HCT116 (cell line): ENCODE results near the gene SEMA4C.

Source experiments
- CTCF ChIP-seq, 3 experiments: fragments of 200-600 bp in 1 of 3; sonication (generic) in 1 of 3; IDR thresholded peaks in 2 of 3; conservative IDR thresholded peaks in 1 of 3; 2 replicates each; pipeline ENCODE4 v1.5.1; 2012 to 2017; ENCODE audit warnings: low read depth in 2 of 3, low read length in 2 of 3, antibody characterized with exemption in 1 of 3, borderline replicate concordance in 1 of 3, control low read depth in 1 of 3, mild to moderate bottlenecking in 1 of 3, mixed read lengths in 1 of 3, mixed run types in 1 of 3, moderate library complexity in 1 of 3; ENCODE audit not compliant: insufficient read depth in 1 of 3
- EZH2 ChIP-seq: fragments of 200-600 bp; sonication (generic); IDR thresholded peaks from 2 replicates; pipeline ENCODE4 v1.6.1; 2017; ENCODE audit warnings: antibody characterized with exemption, mixed run types
- EZH2phosphoT487 ChIP-seq: fragments of 200-600 bp; IDR thresholded peaks from 2 replicates; pipeline ENCODE4 v1.6.1; 2018; ENCODE audit warnings: antibody characterized with exemption, borderline replicate concordance
- POLR2A ChIP-seq: IDR thresholded peaks from 2 replicates; pipeline ENCODE4 v1.7.0; 2011; ENCODE audit warnings: borderline replicate concordance; ENCODE audit not compliant: insufficient read depth, insufficient read length; ENCODE audit errors: extremely low read depth
- POLR2AphosphoS5 ChIP-seq: IDR thresholded peaks from 2 replicates; pipeline ENCODE4 v1.6.1; 2011; ENCODE audit warnings: mild to moderate bottlenecking, low read depth, low read length, moderate library complexity
- RAD21 ChIP-seq: IDR thresholded peaks from 2 replicates; pipeline ENCODE4 v1.6.1; 2012; ENCODE audit warnings: low read depth, mild to moderate bottlenecking
- ZBTB33 ChIP-seq: IDR thresholded peaks from 2 replicates; pipeline ENCODE4 v1.6.1; 2011; ENCODE audit warnings: mild to moderate bottlenecking, low read length, moderate library complexity; ENCODE audit not compliant: insufficient replicate concordance; ENCODE audit errors: extremely low read depth

- TF ChIP-seq ZBTB33 (no peak), EZH2 (no peak), POLR2A (no peak), CTCF (IDR thresholded peaks at IDR 0.05 in 2 of 3, conservative IDR thresholded peaks at IDR 0.05 in 1 of 3; ENCODE audit: borderline replicate concordance in 1 of 3, insufficient read depth in 1 of 3, low read depth in 2 of 3, low read length in 2 of 3) (no peak), POLR2AphosphoS5 (no peak), RAD21 (no peak), EZH2phosphoT487 (no peak)
These were observed 5.8 kb upstream of the SEMA4C start for GRCh38 chr2:96875498-96876268.
